Measurements from ENCODE around the gene BCL3. TPM values are rescaled to one million over a fixed set of nuclear protein-coding genes. Genes with fewer than 3 reads are reported as not detected.
A peak's percentile ranks its signal among the peaks of the same experiment; 100 is the strongest.

BCL3 gene
- total and polyA plus RNA-seq, 2 of the 13 experiments (the other 11 are each of a cell fraction or from before 2014, with no cell fraction given) = 2.3 to 4.0 TPM

GRCh38 chr19:44753626-44753931 is 5.1 kb downstream of the BCL3 start:
- 86% methylated on average over 11 of the region's 11 CpGs for WGBS (ENCODE audit: low lambda C conversion rate)
- H3K27me3 ChIP-seq (ENCODE audit: control insufficient read depth in 1 of 2, insufficient read depth in 2 of 2, low read length in 2 of 2) = no peaks in the 10 kb centered on the region
- ChIA-PET POLR2A (interaction anchor here (0.7 to 2.1 kb wide), 7 partner anchors 11 to 62 kb away, joined by 3 to 9 read pairs (median 4); no protein-coding TSS in a partner anchor), CTCF (ENCODE audit: low intra/inter-chr PET ratio, low total read pairs) (no interaction called here)
- H3K36me3 ChIP-seq (replicated peaks in 1 of 2; ENCODE audit: control insufficient read depth in 1 of 2, insufficient read depth in 2 of 2, low read length in 2 of 2) = peaks cover 8 to 21% of the 10 kb centered on the region in 2 experiments; a peak in 4 of 5 replicates
- in situ Hi-C loops (cut with HindIII; ENCODE audit: extremely low pct_ligation_motif_present, low pct_unique_long_range_greater_than_20kb) (no loop called here), intact Hi-C loops (cut with micrococcal nuclease; ENCODE audit: unreplicated experiment) (no loop called here)
- FAIRE-seq = no peak
- H2AFZ ChIP-seq (ENCODE audit: low read length) = no peak overlapping the region
- TF ChIP-seq SMARCC2 (IDR thresholded peaks at IDR 0.05) = no peak
- H3K27ac ChIP-seq (ENCODE audit: extremely low read length, insufficient read depth, low read length) = no peak overlapping the region
- no peak for DNase-seq (ENCODE audit: low spot score)
- H3K9me3 ChIP-seq (ENCODE audit: low read length) = no peaks in the 10 kb centered on the region
- H3K9ac ChIP-seq (ENCODE audit: insufficient read depth, low read depth, low read length) = no peak overlapping the region
- no peak overlapping the region for H3K4me3 ChIP-seq (replicated peaks in 1 of 3; ENCODE audit: insufficient read depth in 1 of 3, low read depth in 2 of 3, low read length in 3 of 3)
- no peaks in the 10 kb centered on the region for H4K20me1 ChIP-seq (ENCODE audit: insufficient read depth, low read length)
- BruUV-seq (replicated peaks) = no TSS peak
- H3K4me1 ChIP-seq (ENCODE audit: insufficient read depth, low read length) = peaks cover 61% of the 10 kb centered on the region
- no peak overlapping the region for H3K4me2 ChIP-seq (ENCODE audit: low read depth, low read length)
- peaks cover 16% of the 10 kb centered on the region for H3K79me2 ChIP-seq (ENCODE audit: insufficient read depth, low read length)
- no peak for ATAC-seq

DNA sequence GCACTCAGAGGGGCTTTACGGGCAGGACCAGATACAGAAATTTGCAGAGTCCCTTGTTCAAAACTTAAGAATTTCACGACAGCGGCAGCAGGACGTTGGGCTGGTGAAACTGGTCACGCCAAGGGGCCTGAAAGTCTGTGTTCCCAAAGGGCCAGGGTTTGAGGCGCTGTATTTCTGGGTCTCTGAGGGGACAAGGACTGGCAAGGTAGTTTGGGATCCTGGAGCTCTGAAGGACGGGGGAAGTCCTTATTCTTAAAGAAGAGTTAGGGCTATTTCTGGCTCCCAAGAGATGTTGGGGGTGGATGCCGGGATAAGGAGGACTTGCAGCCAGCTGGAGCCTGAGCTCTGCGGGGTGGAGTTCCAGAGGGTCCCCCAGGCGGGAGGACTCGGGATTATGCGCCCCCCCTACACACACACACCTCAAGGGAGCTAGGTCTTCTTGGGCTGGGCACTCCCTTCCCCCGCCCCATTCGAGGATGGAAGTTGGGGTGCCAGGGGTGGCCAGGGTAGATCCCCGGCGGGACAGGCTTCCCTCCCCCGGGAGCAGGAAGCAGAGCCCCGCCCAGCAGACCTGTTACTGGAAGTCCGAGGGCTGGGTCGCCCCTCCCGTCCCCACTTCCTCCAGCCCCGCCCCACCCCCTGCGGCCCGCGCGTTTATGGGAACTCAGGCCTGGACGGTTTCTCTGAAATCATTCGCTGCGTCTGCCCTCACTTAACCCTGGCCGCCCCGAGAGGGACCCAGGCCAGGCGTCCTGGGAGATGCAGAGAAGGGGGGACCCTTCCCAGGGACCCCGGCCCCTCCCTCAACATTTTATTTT is 5.6 kb downstream of the BCL3 start:
- FAIRE-seq (no peak), ATAC-seq (no peak), DNase-seq (ENCODE audit: low spot score) (no peak)
- ChIA-PET CTCF (ENCODE audit: low intra/inter-chr PET ratio, low total read pairs) (no interaction called here), POLR2A (interaction anchor here (0.7 to 2.1 kb wide), 6 partner anchors 11 to 62 kb away, joined by 3 to 9 read pairs (median 4); no protein-coding TSS in a partner anchor)
- H4K20me1 ChIP-seq (ENCODE audit: insufficient read depth, low read length) = no peaks in the 10 kb centered on the region
- H3K27me3 ChIP-seq (ENCODE audit: control insufficient read depth in 1 of 2, insufficient read depth in 2 of 2, low read length in 2 of 2) = no peaks in the 10 kb centered on the region
- BruUV-seq (replicated peaks) = no TSS peak
- no peak overlapping the region for H3K4me3 ChIP-seq (replicated peaks in 1 of 3; ENCODE audit: insufficient read depth in 1 of 3, low read depth in 2 of 3, low read length in 3 of 3)
- intact Hi-C loops (cut with micrococcal nuclease; ENCODE audit: unreplicated experiment) = no loop called here
- H3K9me3 ChIP-seq (ENCODE audit: low read length) = no peaks in the 10 kb centered on the region
- 95% methylated on average over 17 of the region's 33 CpGs for WGBS (ENCODE audit: low lambda C conversion rate)
- no peak overlapping the region for H3K27ac ChIP-seq (ENCODE audit: extremely low read length, insufficient read depth, low read length)
- no peak overlapping the region for H2AFZ ChIP-seq (ENCODE audit: low read length)
- peaks cover 12% of the 10 kb centered on the region for H3K79me2 ChIP-seq (ENCODE audit: insufficient read depth, low read length)
- H3K4me2 ChIP-seq (ENCODE audit: low read depth, low read length) = no peak overlapping the region
- H3K9ac ChIP-seq (ENCODE audit: insufficient read depth, low read depth, low read length) = no peak overlapping the region
- in situ Hi-C loops (cut with HindIII; ENCODE audit: extremely low pct_ligation_motif_present, low pct_unique_long_range_greater_than_20kb) = no loop called here
- peaks cover 61% of the 10 kb centered on the region for H3K4me1 ChIP-seq (ENCODE audit: insufficient read depth, low read length)
- H3K36me3 ChIP-seq (replicated peaks in 1 of 2; ENCODE audit: control insufficient read depth in 1 of 2, insufficient read depth in 2 of 2, low read length in 2 of 2) = peaks cover 9 to 23% of the 10 kb centered on the region in 2 experiments; a peak in 4 of 5 replicates
- TF ChIP-seq TBP (CRISPR knock-in tag; IDR thresholded peaks at IDR 0.05) = no peak
- TF ChIP-seq ZBTB1 (CRISPR knock-in tag; IDR thresholded peaks at IDR 0.05; ENCODE audit: borderline replicate concordance) = no peak
- TF ChIP-seq ZBTB20 (CRISPR knock-in tag; IDR thresholded peaks at IDR 0.05; ENCODE audit: borderline replicate concordance, low read depth) = no peak
- 0 out of 2 replicates have a peak, but pooled peaks have one; percentile 46 for TF ChIP-seq PCBP1 (IDR thresholded peaks at IDR 0.05; ENCODE audit: borderline replicate concordance, low read depth, low read length)
- no peak for TF ChIP-seq ZNF496 (CRISPR knock-in tag; IDR thresholded peaks at IDR 0.05; ENCODE audit: insufficient replicate concordance)
- no peak for TF ChIP-seq NFE2L1 (CRISPR knock-in tag; IDR thresholded peaks at IDR 0.05; ENCODE audit: borderline replicate concordance)
- TF ChIP-seq, protein P1, sequence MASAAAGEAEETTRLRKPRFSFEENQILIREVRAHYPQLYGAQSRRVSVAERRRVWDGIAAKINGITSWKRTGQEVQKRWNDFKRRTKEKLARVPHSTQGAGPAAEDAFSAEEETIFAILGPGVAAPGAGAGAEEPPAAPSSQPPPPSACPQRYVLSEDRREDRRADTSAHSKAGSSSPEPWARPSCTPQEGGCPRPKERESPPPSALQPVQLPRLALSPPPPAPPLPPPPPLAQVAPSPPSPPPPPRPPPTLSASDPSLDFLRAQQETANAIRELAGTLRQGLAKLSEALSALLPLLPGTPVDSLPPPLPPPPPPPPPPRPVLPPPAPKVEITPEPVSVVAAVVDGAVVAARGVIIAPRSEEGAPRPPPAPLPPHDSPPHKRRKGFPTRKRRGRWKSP (CRISPR knock-in tag; IDR thresholded peaks at IDR 0.05) = no peak
- peak; percentile 24; the same call in 1 of the 2 replicates for TF ChIP-seq ZBTB38 (CRISPR knock-in tag; IDR thresholded peaks at IDR 0.05)
- TF ChIP-seq ZZZ3 (CRISPR knock-in tag; IDR thresholded peaks at IDR 0.05; ENCODE audit: borderline replicate concordance) = no peak
- TF ChIP-seq GABPA (IDR thresholded peaks at IDR 0.05; ENCODE audit: low read depth, low read length) = no peak
- no peak for TF ChIP-seq GABPA (CRISPR knock-in tag; IDR thresholded peaks at IDR 0.05; ENCODE audit: low read depth)
- no peak for TF ChIP-seq ZNF331 (CRISPR knock-in tag; IDR thresholded peaks at IDR 0.05)
- TF ChIP-seq HNRNPLL (IDR thresholded peaks at IDR 0.05; ENCODE audit: low read depth, low read length, poor library complexity, severe bottlenecking) = peak; percentile 21
- TF ChIP-seq RBFOX2 (IDR thresholded peaks at IDR 0.05; ENCODE audit: low read depth, low read length) = peak; percentile 38; the same call in 1 of the 2 replicates
